ENCODE data around the gene SLC35G3. TPM values are rescaled to one million over a fixed set of nuclear protein-coding genes. Genes with fewer than 3 reads are reported as not detected.
"Not testable (repeated sequence)": the region's sequence is repeated elsewhere in the genome, so short reads cannot be mapped to it uniquely, and the experiment has no call there.

The SLC35G3 gene
- total RNA-seq, 4 donors from 2014 or later = not detected

DNA sequence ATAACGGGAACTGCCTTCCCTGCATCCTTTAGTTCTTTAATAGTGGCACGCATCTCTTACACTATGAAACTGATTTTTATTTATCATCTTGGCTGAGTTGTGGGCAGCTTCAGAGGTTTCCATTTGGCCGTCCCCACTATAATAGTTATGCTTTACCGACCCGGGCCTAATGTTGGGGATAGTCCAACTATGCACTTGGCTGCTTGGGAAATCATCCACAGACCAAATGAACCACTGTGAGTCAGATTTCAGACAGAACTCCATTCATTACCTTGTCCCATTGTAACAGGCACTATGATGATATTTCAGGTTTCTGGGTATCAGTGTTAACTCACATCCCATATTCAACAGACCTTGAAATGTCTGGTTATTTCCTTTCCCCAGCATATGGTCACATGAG is 42.6 kb upstream of the SLC35G3 start:
- Histone ChIP-seq H3K4me1 (peaks cover 5 to 14% of the 10 kb centered on the region in 2 donors), H3K4me3 (no peak overlapping the region), H3K36me3 (no peaks in the 10 kb centered on the region), H3K27me3 (no peaks in the 10 kb centered on the region), H3K9me3 (no peaks in the 10 kb centered on the region), H3K27ac (no peak overlapping the region)
- intact Hi-C loops (cut with DNase I; ENCODE audit: low total_unique reads) = no loop called here
- TF ChIP-seq POLR2A (IDR thresholded peaks at IDR 0.05) = no peak
- TF ChIP-seq, protein P1, sequence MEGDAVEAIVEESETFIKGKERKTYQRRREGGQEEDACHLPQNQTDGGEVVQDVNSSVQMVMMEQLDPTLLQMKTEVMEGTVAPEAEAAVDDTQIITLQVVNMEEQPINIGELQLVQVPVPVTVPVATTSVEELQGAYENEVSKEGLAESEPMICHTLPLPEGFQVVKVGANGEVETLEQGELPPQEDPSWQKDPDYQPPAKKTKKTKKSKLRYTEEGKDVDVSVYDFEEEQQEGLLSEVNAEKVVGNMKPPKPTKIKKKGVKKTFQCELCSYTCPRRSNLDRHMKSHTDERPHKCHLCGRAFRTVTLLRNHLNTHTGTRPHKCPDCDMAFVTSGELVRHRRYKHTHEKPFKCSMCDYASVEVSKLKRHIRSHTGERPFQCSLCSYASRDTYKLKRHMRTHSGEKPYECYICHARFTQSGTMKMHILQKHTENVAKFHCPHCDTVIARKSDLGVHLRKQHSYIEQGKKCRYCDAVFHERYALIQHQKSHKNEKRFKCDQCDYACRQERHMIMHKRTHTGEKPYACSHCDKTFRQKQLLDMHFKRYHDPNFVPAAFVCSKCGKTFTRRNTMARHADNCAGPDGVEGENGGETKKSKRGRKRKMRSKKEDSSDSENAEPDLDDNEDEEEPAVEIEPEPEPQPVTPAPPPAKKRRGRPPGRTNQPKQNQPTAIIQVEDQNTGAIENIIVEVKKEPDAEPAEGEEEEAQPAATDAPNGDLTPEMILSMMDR (IDR thresholded peaks at IDR 0.05 in 4 of 5, conservative IDR thresholded peaks at IDR 0.05 in 1 of 5) = no peak
- in situ Hi-C loops (cut with MboI; ENCODE audit: low sequenced_read_pairs in 4 of 4) = loop anchor here in 1 of 4 donors (25.0 kb wide), 1 partner anchor 100 kb away; no protein-coding TSS in a partner anchor
- ATAC-seq (no peak), DNase-seq (no peak)

DNA sequence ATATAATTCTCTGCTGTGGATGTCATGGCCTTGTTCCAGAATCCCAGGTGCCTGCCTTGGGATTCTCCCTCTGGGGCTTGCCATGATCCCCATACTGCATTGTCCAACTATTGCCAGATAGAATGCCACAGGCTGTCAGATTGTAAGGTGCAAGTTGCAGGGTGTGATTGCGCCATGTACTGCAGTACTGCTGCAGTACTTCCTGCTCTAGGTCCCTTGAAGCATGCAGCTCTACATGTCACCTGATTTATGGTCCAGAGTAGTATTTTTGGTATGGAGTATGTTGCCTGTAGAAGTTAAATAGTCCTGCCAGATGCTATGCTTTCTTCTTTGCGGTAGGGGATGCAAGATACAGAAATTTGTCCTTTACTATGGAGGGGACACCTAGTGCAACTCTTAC is 41.7 kb upstream of the SLC35G3 start:
- intact Hi-C loops (cut with DNase I; ENCODE audit: low total_unique reads) = no loop called here
- DNase-seq (no peak), ATAC-seq (peak in 1 of 2 donors; percentile 24)
- no peaks in the 10 kb centered on the region for H3K36me3 ChIP-seq
- H3K27ac ChIP-seq = no peak overlapping the region
- no peak for TF ChIP-seq POLR2A (IDR thresholded peaks at IDR 0.05)
- TF ChIP-seq, protein P1 (IDR thresholded peaks at IDR 0.05 in 4 of 5, conservative IDR thresholded peaks at IDR 0.05 in 1 of 5) = no peak
- no peaks in the 10 kb centered on the region for H3K9me3 ChIP-seq
- H3K4me3 ChIP-seq = no peak overlapping the region
- peaks cover 0 to 5% of the 10 kb centered on the region in 2 donors for H3K4me1 ChIP-seq
- in situ Hi-C loops (cut with MboI; ENCODE audit: low sequenced_read_pairs in 4 of 4) = loop anchor here in 1 of 4 donors (25.0 kb wide), 1 partner anchor 101 kb away; no protein-coding TSS in a partner anchor
- no peaks in the 10 kb centered on the region for H3K27me3 ChIP-seq

DNA sequence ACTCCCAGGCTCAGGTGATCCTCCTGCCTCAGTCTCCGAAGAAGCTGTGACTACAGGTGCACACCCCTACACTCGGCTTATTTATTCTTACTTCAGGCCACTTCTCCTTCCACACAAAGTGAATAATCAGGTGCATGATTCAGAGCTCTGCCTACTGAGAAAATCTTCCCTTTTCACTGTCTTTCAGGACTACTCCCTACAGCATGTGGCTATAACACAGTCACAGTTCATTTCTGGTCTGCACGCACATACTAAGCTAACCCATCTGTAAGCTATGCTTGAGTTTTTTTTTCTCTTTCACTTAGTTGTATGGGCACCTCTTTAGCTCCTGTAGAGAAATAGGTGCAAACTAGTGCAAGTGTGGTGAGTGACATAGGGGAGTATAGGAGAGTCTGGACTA is 41.1 kb upstream of the SLC35G3 start:
- Histone ChIP-seq H3K9me3 (no peaks in the 10 kb centered on the region), H3K4me1 (no peaks in the 10 kb centered on the region), H3K4me3 (no peak overlapping the region), H3K36me3 (no peaks in the 10 kb centered on the region), H3K27me3 (no peaks in the 10 kb centered on the region), H3K27ac (no peak overlapping the region)
- ATAC-seq = no peak
- DNase-seq = no peak
- in situ Hi-C loops (cut with MboI; ENCODE audit: low sequenced_read_pairs in 4 of 4) = loop anchor here in 1 of 4 donors (25.0 kb wide), 1 partner anchor 102 kb away; no protein-coding TSS in a partner anchor
- intact Hi-C loops (cut with DNase I; ENCODE audit: low total_unique reads) = no loop called here
- no peak for TF ChIP-seq POLR2A (IDR thresholded peaks at IDR 0.05)
- TF ChIP-seq, protein P1 (IDR thresholded peaks at IDR 0.05 in 4 of 5, conservative IDR thresholded peaks at IDR 0.05 in 1 of 5) = no peak

DNA sequence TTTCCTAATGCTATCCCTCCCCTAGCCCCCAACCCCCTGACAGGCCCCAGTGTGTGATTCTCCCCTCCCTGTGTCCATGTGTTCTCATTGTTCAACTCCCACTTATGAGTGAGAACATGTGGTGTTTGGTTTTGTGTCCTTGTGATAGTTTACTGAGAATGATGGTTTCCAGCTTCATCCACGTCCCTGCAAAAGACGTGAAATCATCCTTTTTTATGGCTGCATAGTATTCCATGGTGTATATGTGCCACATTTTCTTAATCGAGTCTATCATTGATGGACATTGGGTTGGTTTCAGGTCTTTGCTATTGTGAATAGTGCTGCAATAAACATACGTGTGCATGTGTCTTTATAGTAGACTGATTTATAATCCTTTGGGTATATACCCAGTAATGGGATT is 40.1 kb upstream of the SLC35G3 start:
- H3K36me3 ChIP-seq; H3K4me3 ChIP-seq; ATAC-seq; H3K27ac ChIP-seq; H3K4me1 ChIP-seq; H3K27me3 ChIP-seq; intact Hi-C loops (cut with DNase I; ENCODE audit: low total_unique reads); H3K9me3 ChIP-seq; DNase-seq: not testable (repeated sequence)
- in situ Hi-C loops (cut with MboI; ENCODE audit: low sequenced_read_pairs in 4 of 4) = loop anchor here in 1 of 4 donors (25.0 kb wide), 1 partner anchor 103 kb away; no protein-coding TSS in a partner anchor

DNA sequence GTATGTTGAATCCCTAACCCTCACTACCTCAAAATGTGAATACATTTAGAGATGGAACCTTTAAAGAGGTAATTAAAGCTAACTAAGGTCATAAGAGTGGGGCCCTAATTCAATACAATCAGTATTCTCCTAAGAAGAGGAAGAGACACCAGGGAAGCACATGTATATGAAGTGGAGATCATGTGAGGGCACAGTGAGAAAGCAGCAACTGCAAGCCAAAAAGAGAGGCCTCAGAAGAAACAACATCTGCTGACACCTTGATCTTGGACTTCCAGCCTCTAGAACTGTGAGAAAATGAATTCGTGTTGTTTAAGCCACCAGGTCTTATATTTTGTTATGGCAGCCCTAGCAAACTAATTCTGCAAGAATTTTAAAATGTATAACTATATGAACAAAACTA is 35.4 kb upstream of the SLC35G3 start:
- Histone ChIP-seq H3K4me1 (no peaks in the 10 kb centered on the region), H3K36me3 (no peaks in the 10 kb centered on the region), H3K27ac (no peak overlapping the region), H3K9me3 (no peaks in the 10 kb centered on the region), H3K27me3 (no peaks in the 10 kb centered on the region), H3K4me3 (no peak overlapping the region)
- in situ Hi-C loops (cut with MboI; ENCODE audit: low sequenced_read_pairs in 4 of 4) (loop anchor here in 1 of 4 donors (25.0 kb wide), 1 partner anchor 108 kb away; no protein-coding TSS in a partner anchor), intact Hi-C loops (cut with DNase I; ENCODE audit: low total_unique reads) (no loop called here)
- no peak for TF ChIP-seq POLR2A (IDR thresholded peaks at IDR 0.05)
- TF ChIP-seq, protein P1 (IDR thresholded peaks at IDR 0.05 in 4 of 5, conservative IDR thresholded peaks at IDR 0.05 in 1 of 5) = no peak
- no peak for ATAC-seq
- no peak for DNase-seq
